Non-pigmented ciliary epithelial cell (primary cell): Measurements from ENCODE around the gene UBE2J2.
A peak's percentile ranks its signal among the peaks of the same experiment; 100 is the strongest.

ENCODE experiments used
- DNase-seq: peaks from one replicate; pipeline ENCODE4 v3.0.0-alpha.2; 2010; ENCODE audit warnings: low read depth

The UBE2J2 gene

DNA sequence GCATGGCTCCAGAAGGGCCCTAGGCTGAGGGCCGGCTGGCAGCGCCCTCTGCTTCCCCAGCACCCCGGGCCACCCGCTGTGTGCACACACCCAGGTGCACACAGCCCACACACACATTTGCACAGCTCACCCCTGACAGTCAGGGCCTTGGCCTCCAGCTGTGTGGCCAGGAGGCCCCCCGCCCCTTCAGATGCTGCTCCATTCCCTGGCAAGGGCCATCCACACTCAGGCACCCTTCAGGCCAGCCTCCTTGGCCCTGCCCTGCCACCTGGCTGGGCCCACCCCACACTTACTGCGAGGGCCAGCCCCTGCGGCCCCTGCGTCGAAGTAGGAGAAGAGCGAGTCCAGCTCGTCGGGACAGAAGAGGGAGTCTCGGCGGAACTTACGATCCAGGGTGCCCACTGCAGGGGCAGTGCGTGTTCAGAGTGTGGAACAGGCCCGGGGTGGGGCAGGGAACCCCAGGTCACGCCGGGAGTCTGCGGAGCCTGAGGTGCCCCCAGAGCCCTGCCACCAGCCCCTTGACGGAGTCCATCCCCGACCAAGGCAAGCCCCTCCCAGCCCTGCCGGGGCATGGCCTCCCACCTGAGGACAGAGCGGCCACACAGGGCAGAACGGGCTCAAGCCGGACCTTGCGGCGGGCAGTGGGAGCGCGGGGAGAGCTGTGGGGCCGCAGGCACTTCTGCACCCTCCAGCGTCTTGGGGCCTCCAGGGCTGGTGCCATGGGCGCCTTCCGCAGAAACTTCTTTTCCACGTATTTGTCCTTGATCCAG lies 21.7 kb upstream of the UBE2J2 start:
- no peak for DNase-seq

DNA sequence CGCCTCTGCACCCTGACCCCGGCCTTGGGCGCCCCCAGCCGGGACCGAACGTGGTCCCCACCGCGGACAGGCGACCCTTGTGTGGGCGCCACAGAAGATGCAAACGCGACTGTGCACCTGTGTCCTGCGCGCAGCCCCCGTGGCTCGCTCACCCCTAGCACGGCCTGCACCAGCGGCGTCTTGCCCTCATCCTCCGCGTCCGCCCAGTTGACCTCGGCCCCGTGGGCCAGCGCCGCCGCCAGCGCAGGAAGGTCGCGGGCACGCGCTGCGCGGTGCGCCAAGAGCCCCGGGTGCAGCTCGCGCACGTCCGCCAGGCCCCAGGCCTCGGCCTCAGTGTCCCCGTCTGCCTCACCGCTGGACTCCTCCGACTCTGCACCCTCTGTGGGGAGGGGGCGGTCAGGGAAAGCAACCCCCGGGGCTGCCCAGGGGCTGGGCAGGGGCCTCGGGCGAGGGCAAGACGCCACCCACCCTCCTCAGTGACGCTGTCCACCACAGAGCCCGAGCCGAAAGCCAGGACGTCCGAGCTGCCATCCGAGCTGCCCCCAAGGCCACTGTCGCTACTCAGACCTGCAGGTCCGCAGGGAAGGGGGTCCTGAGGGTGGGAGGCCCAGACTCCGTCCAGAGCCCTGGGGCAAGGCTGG lies 20.7 kb upstream of the UBE2J2 start:
- no peak for DNase-seq

- DNase-seq: no peak
Measured at GRCh38 chr1:1293263-1294249, 19.9 kb upstream of the UBE2J2 start.

DNA sequence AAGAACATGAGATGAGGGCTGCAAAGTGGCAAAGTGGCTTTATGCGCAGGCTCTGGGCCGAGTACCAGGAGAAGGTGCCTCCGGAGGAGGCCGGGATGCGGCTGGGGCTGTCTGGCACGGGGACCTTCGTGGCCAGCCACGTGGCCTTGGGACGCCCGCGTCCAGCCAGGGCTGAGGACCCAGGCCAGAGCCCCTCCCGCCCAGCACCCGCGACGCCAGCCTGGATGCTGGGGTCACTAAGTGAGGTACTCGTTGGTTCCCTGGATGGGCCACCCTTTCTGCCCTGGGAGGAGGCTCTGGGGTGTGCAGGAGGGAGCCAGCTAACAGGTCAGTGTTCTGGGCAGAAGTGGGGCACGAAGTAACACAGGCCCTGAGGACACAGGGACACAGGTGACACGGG lies 19.2 kb upstream of the UBE2J2 start:
- DNase-seq: no peak

DNA sequence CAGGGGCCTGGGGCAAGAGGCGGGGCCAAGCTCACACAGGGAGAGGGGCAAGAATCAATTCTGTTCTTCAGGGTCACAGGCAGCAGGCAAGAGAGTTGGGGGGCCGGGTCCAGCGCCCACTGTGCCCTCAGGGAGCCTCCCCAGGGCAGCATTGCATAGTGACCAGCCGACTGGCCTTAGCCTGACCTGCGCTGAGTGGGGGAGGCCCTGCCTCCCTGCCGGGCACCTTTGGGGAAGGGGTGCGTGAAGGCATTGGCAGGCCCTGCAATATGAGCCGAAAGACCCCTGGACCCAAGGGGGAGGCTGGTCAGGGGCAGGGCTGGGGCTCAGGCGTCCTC lies 18.8 kb upstream of the UBE2J2 start:
- DNase-seq: no peak

- peak; percentile 15 for DNase-seq
Measured at GRCh38 chr1:1291548-1292441, 18.1 kb upstream of the UBE2J2 start.

- no peak for DNase-seq
Measured at GRCh38 chr1:1291023-1291528, 17.4 kb upstream of the UBE2J2 start.

- no peak for DNase-seq
Measured at GRCh38 chr1:1290238-1290731, 16.6 kb upstream of the UBE2J2 start.

DNA sequence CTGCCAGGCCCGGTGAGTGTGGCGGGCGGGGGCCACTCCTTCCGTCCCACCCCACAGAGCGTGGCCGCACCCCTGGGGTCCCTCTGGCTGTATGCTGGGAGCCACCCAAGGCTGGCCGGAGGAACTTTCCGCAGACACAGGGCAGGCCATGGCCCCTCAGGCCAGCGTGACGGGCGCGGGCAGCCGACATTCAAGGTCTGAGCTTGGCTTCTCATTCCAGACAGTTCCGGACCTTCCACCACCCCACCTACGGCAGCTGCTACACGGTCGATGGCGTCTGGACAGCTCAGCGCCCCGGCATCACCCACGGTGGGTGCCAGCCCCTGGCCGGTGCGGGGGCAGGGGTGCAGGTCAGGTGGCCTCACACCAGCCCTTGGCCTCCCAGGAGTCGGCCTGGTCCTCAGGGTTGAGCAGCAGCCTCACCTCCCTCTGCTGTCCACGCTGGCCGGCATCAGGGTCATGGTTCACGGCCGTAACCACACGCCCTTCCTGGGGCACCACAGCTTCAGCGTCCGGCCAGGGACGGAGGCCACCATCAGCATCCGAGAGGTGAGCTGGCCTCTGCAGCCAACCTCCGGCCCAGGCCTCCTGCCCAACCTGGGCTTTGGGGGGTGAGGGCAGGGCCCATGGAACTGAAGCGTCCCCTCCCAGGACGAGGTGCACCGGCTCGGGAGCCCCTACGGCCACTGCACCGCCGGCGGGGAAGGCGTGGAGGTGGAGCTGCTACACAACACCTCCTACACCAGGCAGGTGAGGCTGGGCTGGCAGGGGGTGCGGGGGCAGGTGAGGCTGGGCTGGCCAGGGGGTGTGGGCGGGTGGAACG lies 13.8 kb upstream of the UBE2J2 start:
- no peak for DNase-seq

DNA sequence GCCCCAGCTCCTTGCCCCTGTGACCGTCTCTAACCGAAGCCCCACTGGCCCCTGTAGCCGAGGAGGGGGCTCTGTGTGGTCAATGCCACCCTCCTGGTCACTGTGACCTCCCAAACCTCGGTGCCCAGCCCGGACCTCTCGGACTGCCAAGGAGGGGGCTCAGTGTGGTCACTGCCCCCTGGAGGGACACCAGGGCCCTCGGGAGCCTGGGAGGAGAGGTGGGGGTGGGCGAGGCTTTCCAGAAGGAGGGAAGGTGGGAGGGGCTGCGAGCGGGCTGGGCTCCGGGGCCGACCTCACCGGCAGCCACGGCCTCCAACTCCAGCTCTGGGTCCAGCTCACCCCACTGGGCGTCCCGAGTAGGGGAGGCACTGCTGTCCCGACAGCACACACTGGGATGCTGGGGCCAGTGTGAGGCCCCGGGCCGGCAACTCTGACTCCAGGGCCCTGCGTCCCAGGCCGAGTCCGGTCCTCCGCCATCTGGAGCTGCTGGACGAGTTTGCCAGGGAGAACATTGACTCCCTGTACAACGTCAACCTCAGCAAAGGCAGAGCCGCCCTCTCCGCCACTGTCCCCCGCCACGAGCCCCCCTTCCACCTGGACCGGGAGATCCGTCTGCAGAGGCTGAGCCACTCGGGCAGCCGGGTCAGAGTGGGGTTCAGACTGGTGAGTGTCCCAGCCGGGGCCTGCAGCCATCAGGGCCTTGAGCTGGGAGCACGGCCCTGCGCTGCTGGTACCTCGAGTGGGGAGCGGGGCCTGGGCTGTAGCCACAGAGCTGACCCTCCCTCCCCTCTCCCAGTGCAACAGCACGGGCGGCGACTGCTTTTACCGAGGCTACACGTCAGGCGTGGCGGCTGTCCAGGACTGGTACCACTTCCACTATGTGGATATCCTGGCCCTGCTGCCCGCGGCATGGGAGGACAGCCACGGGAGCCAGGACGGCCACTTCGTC lies 12.9 kb upstream of the UBE2J2 start:
- DNase-seq: no peak

- no peak for DNase-seq
Measured at GRCh38 chr1:1285611-1286311, 12.1 kb upstream of the UBE2J2 start.

- DNase-seq: no peak
Measured at GRCh38 chr1:1285102-1285571, 11.5 kb upstream of the UBE2J2 start.

DNA sequence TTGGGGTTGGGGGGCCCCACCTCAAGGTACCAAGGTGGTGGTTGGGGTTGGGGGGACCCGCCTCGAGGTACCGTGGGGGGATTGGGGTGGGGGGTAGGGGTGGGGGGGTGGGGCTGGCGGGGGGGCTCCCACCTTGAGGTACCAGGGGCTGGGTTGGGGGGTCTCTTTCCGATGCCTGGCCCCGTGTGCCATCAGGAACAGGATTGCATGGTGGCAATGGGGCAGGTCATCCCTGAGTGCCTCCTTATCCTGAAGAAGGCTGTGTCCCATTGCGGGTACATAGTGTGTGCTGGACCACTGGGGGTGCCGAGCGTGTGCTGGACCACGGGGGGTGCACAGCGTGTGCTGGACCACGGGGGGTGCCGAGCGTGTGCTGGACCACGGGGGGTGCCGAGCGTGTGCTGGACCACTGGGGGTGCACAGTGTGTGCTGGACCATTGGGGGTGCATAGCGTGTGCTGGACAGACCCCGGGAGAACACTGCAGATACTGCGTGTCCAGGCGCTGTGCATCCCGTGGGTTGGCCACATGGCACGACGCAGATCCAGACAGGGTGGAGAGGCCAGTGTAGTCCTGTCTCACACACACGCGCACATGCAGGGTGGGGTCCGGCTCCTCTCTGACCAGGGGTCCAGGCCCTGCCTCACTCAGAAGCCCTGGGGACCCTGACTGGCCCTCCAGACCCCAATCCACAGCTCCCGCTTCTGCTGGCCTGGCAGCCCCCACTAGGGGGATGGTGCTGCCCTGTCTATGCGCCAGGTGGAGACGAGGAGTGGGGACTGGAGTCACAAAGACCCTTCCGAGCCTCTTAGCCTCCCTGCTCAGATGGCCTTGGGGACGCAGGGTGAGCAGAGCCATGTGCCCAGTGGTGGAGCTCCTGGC lies 10.8 kb upstream of the UBE2J2 start:
- DNase-seq: no peak

DNA sequence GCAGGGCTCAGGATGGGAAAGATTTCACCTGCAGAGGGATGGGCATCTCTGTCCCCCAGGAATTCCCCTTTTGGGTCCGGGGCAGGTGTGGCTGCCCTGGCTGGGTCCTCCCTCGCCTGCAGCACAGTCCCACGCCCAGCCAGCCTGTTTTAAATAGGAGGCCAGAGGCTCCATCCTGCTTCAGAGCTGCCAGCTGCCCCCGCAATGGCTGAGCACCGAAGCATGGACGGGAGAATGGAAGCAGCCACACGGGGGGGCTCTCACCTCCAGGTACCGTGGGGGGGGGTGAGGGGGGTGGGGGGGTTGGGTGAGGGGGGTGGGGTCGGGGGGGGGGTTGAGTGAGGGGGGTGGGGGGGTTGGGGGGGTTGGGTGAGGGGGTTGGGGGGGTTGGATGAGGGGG lies 10.2 kb upstream of the UBE2J2 start:
- DNase-seq: no peak

DNA sequence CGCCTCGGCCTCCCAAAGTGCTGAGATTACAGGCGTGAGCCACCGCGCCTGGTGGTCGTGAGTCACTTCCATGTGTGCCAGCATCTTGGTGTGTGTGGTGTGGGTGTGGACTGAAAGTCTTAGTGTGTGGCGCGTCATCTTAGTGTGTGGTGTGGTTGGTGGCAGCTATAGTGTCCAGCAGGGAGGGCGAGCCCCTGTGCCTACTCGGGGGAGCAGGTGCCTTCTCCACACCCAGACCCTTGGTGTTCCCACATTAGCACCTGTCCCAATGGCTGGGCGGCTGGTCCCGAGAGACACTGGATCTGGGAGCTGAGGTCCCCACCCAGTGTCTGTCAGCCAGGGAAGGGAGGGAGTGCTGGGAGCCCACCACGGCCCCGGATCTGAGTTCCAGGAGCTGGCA lies 9.3 kb upstream of the UBE2J2 start:
- no peak for DNase-seq

DNA sequence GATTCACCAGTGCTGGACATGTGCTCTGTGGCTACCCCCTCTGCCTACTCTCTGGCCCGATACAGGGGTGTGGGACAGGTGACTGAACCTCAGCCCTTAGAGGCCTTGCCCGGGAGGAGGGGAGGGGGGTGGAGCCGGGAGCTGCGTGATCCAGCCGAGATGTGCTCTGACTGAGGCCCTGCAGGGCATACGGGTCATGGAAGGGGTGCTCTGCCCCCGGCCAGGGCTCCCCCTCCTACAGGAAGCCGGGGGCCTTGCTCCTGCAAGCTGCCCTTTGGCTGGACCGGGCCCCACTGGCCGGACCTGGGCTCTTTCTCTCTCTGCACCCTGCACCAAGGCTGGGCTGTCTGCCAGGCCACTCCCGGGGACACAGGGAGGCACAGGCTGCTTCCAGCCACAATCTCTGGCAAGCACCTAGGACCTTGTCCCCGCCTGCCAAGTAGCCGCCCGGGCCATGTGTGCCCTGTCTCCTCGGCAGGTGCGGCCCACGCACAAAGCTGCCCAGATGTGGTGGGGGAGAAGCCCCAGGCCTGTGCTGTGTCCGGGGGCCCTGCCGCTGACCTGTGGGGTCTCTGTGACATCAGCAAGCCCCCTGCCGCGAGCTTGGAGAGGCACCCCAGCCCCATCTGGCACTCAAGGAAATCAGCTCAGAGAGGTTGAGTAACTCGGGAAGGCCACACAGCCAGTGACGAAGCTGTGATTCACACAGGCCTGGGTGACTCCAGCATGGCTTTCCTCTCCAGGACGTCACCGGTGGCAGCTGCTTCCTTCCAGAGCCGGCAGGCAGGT lies 8.1 kb upstream of the UBE2J2 start:
- DNase-seq: no peak
